Measurements from ENCODE around the gene MAST4.

DNA sequence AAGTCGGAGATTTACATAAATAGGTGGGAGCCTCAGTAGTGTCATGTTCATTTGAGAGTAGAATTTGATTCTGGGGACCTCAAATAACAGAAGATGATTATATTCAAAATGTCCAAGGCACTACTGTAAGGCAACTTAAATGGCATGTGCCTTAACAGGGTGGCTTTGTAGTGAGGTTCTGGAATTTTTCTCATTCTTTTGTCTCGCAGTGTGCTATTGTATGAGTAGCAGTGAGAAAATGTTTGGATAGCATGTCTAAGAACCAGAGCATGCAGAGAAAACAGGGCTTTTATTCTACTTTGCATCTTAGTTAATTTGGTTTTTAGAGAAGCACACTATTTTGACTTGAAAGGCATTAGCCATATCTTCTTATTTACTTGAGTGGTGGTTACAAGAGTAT lies 25.0 kb downstream of the MAST4 start:
- TF ChIP-seq, protein P1, sequence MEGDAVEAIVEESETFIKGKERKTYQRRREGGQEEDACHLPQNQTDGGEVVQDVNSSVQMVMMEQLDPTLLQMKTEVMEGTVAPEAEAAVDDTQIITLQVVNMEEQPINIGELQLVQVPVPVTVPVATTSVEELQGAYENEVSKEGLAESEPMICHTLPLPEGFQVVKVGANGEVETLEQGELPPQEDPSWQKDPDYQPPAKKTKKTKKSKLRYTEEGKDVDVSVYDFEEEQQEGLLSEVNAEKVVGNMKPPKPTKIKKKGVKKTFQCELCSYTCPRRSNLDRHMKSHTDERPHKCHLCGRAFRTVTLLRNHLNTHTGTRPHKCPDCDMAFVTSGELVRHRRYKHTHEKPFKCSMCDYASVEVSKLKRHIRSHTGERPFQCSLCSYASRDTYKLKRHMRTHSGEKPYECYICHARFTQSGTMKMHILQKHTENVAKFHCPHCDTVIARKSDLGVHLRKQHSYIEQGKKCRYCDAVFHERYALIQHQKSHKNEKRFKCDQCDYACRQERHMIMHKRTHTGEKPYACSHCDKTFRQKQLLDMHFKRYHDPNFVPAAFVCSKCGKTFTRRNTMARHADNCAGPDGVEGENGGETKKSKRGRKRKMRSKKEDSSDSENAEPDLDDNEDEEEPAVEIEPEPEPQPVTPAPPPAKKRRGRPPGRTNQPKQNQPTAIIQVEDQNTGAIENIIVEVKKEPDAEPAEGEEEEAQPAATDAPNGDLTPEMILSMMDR (optimal IDR thresholded peaks at IDR 0.05 in 1 of 3, IDR thresholded peaks at IDR 0.05 in 1 of 3, conservative IDR thresholded peaks at IDR 0.05 in 1 of 3; ENCODE audit: extremely low read depth in 1 of 3, insufficient read depth in 2 of 3, low read length in 3 of 3), result no peak
- TF ChIP-seq EZH2 (IDR thresholded peaks at IDR 0.05; ENCODE audit: low read length), result no peak

All from keratinocyte (primary cell).